GM18870 (cell line): ENCODE measurements around the gene SLC25A46.
A peak's percentile ranks its signal among the peaks of the same experiment; 100 is the strongest.
"Not testable (repeated sequence)": the region's sequence is repeated elsewhere in the genome, so short reads cannot be mapped to it uniquely, and the experiment has no call there.

Source experiments
- ATAC-seq: cut with Tn5 transposase; IDR thresholded peaks from one replicate; pipeline ENCODE4 v1.9.1; 2021; ENCODE audit warnings: moderate library complexity; ENCODE audit not compliant: unreplicated experiment

SLC25A46 gene

DNA sequence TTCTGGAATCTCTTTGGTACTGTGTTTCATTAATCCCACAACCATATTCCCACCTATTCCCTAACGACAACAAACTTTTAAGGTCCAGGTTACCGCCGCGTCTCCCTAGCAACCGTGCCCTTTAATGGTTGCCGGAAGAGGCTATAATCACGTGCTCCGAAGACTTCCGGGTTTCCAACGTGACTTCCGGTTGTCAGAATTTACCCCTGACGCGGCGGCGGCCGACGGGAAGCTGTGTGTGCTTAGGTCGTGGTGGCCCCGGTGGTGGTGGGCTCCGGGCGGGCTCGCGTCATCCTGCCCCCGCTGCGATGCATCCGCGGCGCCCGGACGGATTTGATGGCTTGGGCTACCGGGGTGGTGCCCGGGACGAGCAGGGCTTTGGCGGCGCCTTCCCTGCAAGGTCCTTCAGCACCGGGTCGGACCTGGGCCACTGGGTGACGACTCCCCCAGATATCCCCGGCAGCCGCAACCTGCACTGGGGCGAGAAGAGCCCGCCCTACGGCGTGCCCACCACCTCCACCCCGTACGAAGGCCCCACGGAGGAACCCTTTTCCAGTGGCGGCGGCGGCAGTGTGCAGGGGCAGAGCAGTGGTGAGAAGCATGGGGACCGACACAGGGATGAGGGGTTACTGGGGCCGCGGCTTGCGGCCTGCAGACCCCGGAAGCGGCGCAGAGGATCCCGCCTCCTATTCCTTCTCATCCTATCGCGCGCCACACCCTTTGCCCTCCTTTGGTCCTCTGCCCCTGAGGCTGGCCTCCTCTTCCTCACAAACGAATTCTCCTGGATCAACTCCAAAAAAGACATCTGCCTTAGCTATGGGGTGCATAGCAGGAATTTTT is at the start of gene SLC25A46:
Gene SLC25A46 (plus strand): TSS at position 196 of the 840 bp plus-strand sequence. CDS start 113 bp downstream, at position 309.
- ATAC-seq, result peak; percentile 96

DNA sequence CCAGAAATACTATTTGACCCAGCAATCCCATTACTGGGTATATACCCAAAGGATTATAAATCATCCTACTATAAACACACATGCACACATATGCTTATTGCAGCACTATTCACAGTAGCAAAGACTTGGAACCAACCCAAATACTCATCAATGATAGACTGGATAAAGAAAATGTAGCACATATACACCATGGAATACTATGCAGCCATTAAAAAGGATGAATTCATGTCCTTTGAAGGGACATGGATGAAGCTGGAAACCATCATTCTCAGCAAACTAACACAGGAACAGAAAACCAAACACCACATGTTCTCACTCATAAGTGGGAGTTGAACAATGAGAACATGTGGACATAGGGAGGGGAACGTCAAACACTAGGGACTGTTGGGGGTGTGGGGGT is 48.2 kb upstream of the SLC25A46 start:
- not testable (repeated sequence) for ATAC-seq

DNA sequence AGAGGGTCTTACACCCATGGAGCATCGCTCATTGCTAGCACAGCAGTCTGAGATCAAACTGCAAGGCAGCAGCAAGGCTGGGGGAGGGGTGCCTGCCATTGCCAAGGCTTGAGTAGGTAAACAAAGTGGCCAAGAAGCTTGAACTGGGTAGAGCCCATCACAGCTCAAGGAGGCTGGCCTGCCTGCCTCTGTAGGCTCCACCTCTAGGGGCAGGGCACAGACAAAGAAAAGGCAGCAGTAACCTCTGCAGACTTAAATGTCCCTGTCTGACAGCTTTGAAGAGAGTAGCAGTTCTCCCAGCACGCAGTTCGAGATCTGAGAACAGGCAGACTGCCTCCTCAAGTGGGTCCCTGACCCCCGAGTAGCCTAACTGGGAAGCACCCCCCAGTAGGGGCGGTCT is 46.1 kb upstream of the SLC25A46 start:
- not testable (repeated sequence) for ATAC-seq

DNA sequence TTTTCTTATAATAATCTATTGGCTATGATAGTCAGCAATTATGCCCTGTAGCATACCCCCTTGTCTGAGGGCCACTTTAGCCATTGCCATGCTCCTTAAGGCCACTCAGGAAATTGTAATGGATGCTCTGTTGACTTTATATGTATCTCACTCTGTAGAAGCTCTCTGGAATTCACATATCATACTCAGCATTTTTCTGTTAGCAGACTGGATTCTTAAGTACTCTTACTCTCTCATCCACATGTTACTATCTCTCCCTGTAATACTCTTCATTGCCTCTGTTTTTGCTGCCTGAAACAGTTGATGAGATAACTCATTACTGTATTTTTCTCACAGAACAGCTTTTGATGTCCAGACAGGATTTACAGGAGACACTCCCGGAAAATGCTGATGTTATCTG is 36.5 kb upstream of the SLC25A46 start:
- ATAC-seq, result no peak

DNA sequence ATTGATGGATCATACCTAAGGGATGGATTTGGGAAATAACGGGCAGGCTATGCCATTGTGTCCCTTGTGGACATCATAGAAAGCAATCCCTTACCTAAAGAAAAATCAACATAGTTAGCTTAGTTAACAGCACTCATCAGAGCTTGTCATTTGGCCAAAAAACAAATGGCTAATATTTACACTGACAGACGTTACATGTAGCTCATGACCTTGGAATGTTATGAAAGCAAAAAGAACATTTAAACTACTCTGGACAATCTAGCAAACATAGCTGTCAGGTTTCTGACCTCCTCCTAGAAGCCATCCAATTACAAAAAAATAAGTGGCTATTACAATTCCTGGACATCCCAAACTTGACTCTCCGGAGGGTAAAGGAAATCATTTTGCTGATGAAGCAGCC is 36.1 kb upstream of the SLC25A46 start:
- ATAC-seq, result no peak

DNA sequence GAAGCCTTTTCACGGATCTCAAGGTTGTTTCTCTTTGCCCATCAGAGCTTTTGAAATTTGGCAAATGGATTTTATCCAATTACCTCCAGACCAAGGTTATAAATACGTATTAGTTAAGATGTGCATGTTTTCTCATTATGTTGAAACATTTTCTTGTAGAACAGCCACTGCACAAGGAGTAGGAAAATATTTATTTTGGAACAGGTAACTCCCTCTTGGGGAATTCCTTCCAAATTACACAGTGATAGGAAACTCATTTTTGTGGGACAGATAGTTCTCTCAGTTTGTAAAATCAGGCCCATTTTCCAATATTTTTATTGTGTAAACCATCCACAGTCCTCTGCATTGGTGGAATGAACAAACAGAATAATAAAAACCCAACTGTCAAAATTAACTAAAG is 35.3 kb upstream of the SLC25A46 start:
- ATAC-seq, result no peak

DNA sequence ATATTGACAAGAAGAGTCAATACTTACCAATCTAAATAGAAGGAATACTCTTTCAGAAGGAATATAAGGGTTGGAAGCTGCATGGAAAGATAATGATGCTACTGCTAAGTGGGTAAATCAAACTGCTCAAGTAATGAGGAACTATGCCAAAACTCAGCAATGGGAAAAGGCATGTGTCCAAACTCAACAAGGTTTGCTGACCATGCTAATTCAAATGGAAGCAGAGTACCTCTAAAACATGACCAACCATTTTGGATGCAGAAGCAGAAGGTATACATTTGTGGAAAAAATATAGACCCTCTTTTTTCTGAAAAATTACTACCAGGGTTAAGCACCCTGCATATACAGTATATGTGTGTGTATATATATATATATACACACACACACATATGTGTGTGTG is 33.5 kb upstream of the SLC25A46 start:
- no peak for ATAC-seq

DNA sequence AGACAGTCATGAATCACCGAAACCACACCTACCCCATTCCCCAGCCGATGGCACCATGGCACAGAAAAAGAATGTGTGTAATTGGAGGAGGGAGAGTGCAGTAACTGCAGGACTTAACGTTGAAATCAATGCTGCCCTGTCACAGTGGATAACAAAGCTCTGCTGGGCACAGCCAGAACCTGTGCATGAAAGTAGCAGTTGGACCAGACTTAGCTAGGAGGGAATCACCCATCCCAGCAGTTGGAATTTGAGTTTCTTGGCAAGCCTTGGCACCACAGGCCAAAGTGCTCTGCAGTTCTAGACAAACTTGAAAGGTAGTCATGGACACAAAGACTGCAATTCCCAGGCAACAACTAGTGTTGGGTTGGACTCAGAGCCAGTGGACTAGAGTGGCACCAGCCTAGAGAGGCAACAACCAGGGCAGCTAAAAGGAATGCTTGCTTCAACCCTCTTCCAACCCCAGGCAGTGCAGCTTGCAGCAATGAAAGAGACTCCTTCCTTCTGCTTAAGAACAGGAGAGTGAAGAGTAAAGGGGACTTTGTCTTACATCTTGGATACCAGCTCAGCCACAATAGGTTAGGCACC is 31.5 kb upstream of the SLC25A46 start:
- no peak for ATAC-seq

DNA sequence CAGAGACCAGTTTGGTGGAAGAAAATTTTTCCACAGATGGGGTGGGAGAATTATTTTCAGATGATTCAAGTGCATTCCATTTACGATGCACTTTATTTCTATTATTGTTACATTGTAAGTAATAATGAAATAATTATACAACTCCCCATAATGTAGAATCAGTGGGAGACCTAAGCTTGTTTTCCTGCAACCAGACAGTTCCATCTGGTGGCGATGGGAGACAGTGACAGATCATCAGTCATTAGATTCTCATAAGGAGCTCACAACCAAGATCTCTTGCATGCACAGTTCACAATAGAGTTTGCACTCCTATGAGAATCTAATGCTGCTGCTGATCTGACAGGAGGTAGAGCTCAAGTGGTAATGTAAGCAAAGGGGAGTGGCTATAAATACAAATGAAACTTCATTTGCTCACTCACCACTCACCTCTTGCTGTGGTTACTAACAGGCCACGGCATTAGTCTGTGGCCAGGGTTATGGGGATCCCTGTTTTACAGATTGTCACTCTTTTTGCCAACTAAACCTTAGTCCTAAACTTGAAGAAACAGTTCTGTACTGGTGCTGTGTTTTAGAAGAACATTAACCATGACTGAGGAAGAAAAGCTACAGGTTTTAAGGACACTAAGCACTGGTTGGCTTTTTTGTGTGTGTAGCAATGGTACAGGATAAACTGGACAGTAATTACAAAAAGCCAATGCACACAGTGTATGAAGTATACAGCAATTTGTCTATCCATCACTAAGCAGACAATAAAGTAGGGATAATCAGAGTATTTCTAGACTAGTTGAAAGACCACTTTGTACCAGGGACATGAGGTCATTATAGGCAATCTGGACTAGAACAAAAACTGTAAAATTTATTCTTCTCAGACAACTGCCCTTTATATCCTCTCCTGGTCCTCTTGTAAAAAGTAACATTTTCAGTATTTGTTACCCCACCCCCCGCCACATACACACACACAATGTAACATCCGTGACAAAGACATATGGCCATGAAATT is 22.3 kb upstream of the SLC25A46 start:
- ATAC-seq, result peak; percentile 54

DNA sequence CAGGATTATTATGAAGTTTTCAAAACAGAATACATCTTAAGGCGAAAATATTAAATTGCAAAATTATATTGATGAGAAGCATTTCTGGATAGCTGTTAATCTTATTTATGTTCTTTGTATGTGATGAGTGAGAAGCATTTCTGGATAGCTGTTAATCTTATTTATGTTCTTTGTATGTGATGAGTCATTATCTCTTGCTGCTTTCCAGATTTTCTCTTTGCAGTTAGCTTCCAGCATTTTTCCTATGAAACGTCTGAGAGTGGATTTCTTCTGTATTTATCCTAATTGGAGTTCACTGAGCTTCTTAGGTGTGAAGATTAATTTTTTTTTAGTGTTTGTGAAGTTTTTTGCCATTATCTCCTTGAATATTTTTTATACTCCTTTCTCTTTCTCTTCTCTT is 20.5 kb upstream of the SLC25A46 start:
- no peak for ATAC-seq

DNA sequence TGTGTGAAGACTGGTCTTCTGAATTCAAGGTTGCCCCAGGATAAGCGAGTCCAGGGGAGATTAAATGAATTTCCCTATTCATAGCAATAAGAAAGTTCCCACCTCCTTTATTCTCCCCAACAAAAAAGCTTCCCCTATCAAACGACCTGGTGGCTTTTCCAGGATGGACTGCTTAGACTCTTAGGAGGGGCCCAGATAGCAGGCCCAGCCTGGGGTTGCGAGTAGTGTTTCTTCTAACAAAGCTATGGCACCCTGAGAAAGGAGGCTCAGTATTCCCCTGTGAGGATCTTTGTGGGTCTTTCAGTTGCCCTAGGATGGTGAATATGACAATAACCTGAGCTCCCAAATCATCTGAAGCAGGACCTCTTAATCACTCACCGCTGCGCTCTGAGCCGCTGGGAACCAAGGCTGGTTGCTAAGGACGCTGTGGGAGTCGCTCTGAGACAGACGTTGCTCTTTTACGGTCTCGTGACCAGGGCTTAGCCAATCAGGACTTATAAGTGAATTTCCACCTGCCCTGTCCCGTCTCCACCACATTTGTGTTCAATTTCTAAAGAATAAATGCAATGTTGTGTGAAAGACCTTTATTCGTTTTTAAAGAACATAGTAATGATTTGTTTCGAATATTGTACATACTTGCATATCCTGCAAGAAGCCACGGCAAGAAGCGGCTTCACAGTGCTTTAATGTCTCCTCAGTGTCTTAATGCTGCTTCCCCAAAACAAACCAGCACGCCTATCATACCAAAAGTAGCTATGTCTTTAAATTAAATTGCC is 12.4 kb upstream of the SLC25A46 start, which contains the start of gene TMEM232:
Gene TMEM232 (minus strand): TSS at position 423 of the 776 bp plus-strand sequence. CDS start 59,319 bp downstream, outside the sequence.
- ATAC-seq, result peak; percentile 98

DNA sequence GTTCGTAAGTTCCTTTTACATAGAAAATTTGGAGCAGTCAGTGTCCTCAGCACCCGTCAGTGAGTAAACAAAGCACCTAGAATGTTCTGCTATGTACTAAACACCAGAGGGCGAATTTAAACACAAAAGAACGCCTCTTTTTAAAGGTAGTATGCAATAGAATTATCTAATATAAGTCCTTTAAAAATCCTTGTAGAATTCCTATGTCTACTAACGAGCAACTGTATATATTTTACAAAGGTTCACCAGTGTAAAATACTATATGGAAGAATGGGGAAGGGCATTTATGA is 11.8 kb upstream of the SLC25A46 start:
- peak; percentile 36 for ATAC-seq

DNA sequence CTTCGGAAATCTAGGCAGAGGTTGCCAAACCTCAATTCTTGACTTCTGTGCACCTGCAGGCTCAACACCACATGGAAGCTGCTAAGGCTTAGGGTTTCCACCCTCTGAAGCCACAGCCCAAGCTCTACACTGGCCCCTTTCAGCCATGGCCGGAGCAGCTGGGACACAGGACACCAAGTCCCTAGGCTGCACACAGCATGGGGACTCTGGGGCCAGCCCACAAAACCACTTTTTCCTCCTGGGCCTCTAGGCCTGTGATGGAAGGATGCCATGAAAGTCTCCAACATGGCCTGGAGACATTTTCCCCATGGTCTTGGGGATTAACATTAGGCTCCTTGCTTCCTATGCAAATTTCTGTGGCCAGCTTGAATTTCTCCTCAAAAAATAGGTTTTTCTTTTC is 7.3 kb upstream of the SLC25A46 start:
- not testable (repeated sequence) for ATAC-seq

DNA sequence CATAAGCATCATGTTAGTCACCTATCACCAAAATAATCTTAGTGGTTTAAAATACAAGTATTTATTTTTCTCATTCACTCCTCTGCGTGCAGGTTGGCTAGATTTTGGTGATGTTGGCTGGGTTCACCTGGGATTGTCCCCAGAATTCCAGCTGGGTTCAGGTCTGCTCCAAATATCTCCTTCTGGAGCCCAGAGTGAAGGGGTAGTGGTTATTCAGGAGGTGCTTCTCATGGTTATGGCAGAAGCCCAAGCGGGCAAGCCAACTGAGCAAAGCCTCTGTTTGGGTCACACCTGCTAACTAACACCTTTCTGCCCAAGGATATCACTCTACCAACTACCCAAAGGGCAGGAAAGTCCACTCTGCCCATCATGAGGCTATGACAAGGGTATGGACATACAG is 4.7 kb upstream of the SLC25A46 start:
- no peak for ATAC-seq

DNA sequence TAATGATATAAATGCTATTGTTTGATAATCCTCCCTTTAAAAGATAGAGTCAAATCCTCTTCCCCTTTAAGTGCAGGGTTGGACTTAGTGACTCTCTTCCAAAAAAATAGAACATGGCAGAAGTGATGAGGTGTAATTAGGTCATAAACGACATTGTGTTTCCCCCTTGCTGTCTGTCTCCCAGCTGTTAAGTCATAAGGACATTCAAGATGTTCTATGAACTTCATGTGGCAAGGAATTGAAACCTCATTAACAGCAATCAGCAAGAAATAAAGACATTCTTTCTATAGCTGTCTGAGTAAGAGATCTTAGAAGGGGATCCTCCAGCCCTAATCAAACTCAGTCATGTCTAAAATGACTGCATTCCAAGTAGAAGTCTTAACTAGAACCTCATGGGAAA is 3.3 kb upstream of the SLC25A46 start:
- ATAC-seq, result no peak

DNA sequence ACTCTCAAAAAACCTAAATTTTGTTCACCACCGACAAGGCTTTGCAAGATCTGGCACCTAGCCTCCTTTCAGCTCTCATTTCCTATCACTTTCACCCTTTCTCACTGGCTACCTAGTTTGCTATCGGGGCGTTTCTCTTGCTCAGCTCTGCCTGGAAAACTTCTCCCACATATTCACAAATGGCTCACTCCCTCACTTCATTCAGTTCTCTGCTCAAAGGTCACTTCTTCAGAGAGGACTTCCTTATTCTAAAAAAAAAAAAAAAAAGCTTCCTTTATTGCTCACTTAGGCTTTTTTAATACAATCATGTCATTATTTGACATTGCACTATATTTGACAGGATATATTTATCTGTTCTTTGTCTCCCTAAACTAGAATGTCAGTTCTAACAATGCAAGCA is 2.1 kb upstream of the SLC25A46 start:
- no peak for ATAC-seq

DNA sequence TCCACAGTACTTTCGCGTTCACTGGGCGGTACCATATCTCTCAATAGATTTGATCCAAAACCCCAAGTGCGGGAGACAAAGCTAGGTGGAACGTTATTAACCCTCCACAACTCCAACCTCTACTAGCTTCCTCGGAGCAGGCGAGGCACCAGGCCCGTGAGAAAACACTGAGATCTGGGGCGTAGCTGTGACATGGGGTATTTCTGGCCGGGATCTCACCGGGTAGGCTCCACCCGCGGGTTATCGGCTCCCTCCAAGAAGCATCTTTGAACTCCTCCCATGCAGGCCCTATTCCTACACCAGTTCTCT is 350 bp upstream of the SLC25A46 start:
- ATAC-seq, result peak; percentile 63

DNA sequence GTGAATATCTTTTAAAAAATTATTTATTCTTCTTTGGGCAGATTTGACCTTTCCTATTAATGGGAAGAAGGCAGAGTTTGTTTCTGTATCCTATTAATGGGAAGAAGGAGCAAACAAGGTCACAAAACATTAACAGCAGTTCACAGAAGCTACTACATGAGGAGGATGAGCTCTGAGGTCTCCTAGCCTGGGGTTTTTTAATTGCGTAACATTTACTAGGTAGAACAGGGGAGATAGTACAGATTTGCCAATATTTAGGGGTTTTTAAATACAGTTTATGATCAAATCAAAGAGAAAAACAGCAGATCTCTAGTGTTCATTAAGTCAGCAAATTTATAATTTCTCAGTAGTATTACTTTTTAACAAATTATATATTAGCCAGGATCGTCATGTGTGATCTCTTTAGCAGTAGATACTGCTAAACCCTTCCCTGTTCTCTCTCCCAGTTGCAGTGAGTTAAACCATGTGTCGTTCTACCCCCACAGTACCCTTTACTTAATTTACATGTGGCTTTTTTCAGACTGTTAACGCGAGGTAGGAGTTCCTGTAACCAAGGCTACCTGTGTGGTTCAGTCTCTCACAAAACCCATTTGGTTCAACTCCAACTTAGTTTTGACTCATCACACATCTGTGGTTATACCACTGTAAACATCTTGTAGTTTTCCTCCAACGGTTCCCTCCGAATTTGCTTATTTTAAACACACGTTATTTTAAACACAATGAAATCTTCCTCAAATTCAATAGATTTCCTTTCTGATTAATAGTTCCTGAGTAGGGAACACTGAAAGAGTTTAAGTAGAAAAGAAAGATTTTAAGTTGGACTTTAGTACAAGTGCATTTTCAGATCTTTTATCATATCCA is 13.3 kb downstream of the SLC25A46 start:
- peak; percentile 97 for ATAC-seq

DNA sequence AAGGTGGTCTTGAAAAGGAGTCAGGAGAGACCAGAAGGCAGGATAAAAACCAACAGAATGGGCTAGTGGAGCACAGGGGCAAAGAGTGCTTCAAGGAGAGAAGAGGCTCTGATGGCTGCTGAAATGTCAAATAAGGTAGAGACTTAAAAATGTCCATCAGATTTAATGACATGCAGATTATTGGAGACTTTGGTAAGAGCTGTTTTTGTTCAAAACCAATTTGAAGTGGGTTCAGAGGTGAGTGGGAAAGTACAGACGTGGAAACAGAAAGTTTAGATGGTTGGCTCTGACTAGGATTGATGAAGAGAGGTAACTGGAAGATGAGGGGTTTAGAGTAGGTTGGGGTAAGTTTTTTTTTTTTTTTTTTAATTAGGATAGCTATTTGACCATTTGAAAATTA is 14.1 kb downstream of the SLC25A46 start:
- ATAC-seq, result no peak

DNA sequence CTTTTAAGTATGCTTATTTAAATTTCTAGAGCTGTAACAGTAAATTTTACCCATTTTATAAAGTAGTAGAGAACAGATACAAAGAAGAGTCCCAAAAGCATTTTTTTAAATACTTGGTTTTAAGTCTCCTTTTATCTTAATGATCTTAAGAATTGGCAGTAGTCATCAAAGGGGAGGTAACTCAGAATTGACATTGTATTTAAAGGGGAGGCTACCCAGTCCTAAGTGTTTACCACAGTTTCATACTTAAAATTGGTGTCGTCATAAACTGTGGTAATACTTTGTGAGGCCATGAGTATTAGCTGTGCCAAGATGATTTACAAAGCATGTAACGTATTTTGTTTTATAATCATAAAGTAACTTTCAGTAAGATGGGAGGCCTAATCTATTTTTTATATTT is 14.8 kb downstream of the SLC25A46 start:
- ATAC-seq, result no peak
